HG02610 (cell line): ENCODE measurements around the gene ATIC.

Experiments
- ATAC-seq: cut with Tn5 transposase; IDR thresholded peaks from one replicate; pipeline ENCODE4 v1.9.1; 2021; ENCODE audit warnings: mild to moderate bottlenecking, moderate library complexity; ENCODE audit not compliant: unreplicated experiment

Gene ATIC

GRCh38 chr2:215314896-215315295, 3.0 kb downstream of the ATIC start:
- no peak for ATAC-seq

- no peak for ATAC-seq
Observed at GRCh38 chr2:215315301-215315700, 3.4 kb downstream of the ATIC start.

- ATAC-seq = no peak
Observed at GRCh38 chr2:215316336-215316735, 4.5 kb downstream of the ATIC start.

GRCh38 chr2:215319500-215319899, 7.6 kb downstream of the ATIC start:
- no peak for ATAC-seq

GRCh38 chr2:215320102-215320501, 8.2 kb downstream of the ATIC start:
- ATAC-seq = no peak

GRCh38 chr2:215320679-215321078, 8.8 kb downstream of the ATIC start:
- ATAC-seq = no peak

GRCh38 chr2:215324811-215325210, 13.0 kb downstream of the ATIC start:
- ATAC-seq = no peak

GRCh38 chr2:215328066-215328465, 16.2 kb downstream of the ATIC start:
- no peak for ATAC-seq

- ATAC-seq = peak; percentile 91
Observed at GRCh38 chr2:215332872-215333595, 21.2 kb downstream of the ATIC start.

- no peak for ATAC-seq
Observed at GRCh38 chr2:215338883-215339679, 27.2 kb downstream of the ATIC start.

- ATAC-seq = no peak
Observed at GRCh38 chr2:215347878-215348277, 36.0 kb downstream of the ATIC start.

- ATAC-seq = no peak
Observed at GRCh38 chr2:215352602-215353001, 40.7 kb downstream of the ATIC start.

- ATAC-seq = no peak
Observed at GRCh38 chr2:215354771-215355695, 43.2 kb downstream of the ATIC start.

GRCh38 chr2:215355801-215356200, 43.9 kb downstream of the ATIC start:
- no peak for ATAC-seq

GRCh38 chr2:215356334-215356947, 44.6 kb downstream of the ATIC start:
- no peak for ATAC-seq

GRCh38 chr2:215356948-215357461, 45.1 kb downstream of the ATIC start:
- no peak for ATAC-seq

- ATAC-seq = no peak
Observed at GRCh38 chr2:215357660-215358059, 45.8 kb downstream of the ATIC start.

GRCh38 chr2:215358312-215358845, 46.5 kb downstream of the ATIC start:
- ATAC-seq = no peak

- ATAC-seq = no peak
Observed at GRCh38 chr2:215358891-215359575, 47.2 kb downstream of the ATIC start.

GRCh38 chr2:215359576-215359922, 47.7 kb downstream of the ATIC start:
- no peak for ATAC-seq
